Lower leg skin (tissue), 3 donors: Measurements from ENCODE around the gene ABHD17A.

Experiments
- CTCF ChIP-seq, 3 donors: fragments of 450-650 bp; IDR thresholded peaks; one replicate each; pipeline ENCODE4 v1.5.1; 2016; ENCODE audit warnings: antibody characterized with exemption in 3 of 3, mild to moderate bottlenecking in 3 of 3, moderate library complexity in 2 of 3
- POLR2A ChIP-seq, 2 donors: fragments of 450-650 bp; IDR thresholded peaks; one replicate each; pipeline ENCODE4 v1.6.1; 2016 to 2017; ENCODE audit warnings: antibody characterized with exemption in 2 of 2, mild to moderate bottlenecking in 1 of 2, moderate library complexity in 1 of 2

GRCh38 chr19:1924320-1924961, 39.1 kb upstream of the ABHD17A start:
- TF ChIP-seq CTCF (IDR thresholded peaks at IDR 0.05) (no peak), POLR2A (IDR thresholded peaks at IDR 0.05) (no peak)
